Measurements from ENCODE around the gene EXT2. TPM values are rescaled to one million over a fixed set of nuclear protein-coding genes. Genes with fewer than 3 reads are reported as not detected.

EXT2 gene
- total RNA-seq, 1 experiment from 2014 or later = 42.8 TPM

GRCh38 chr11:44207292-44207691 lies 111.8 kb downstream of the EXT2 start:
- H3K79me2 ChIP-seq (ENCODE audit: insufficient read depth, low read length) = no peaks in the 10 kb centered on the region
- H3K9me3 ChIP-seq (ENCODE audit: control insufficient read depth in 1 of 2, insufficient read depth in 1 of 2, low read depth in 1 of 2, low read length in 2 of 2) = no peaks in the 10 kb centered on the region
- POLR2A ChIA-PET = no interaction called here
- H3K4me1 ChIP-seq (ENCODE audit: control insufficient read depth in 1 of 2, insufficient read depth in 2 of 2, low read length in 2 of 2) = no peaks in the 10 kb centered on the region
- CTCF ChIA-PET = interaction anchor here (0.9 to 1.2 kb wide), 2 partner anchors 16 to 74 kb away, joined by 3 read pairs; no protein-coding TSS in a partner anchor
- no peak for DNase-seq (ENCODE audit: low read depth, low spot score)
- intact Hi-C loops (cut with micrococcal nuclease) = loop anchor here (10.0 kb wide), 2 partner anchors 52 to 1552 kb away; no protein-coding TSS in a partner anchor
- RAD21 ChIA-PET (ENCODE audit: low non-redundant PET in 1 of 2, low total read pairs in 2 of 2, uncharacterized antibody in 2 of 2, unreplicated experiment in 2 of 2) = no interaction called here
- H3K4me2 ChIP-seq (ENCODE audit: low read length) = no peak overlapping the region
- H3K27ac ChIP-seq (ENCODE audit: low read depth, low read length) = no peak overlapping the region
- no peaks in the 10 kb centered on the region for H4K20me1 ChIP-seq (ENCODE audit: insufficient read depth)
- H2AFZ ChIP-seq (ENCODE audit: low read depth, low read length, poor library complexity, severe bottlenecking) = no peak overlapping the region
- ATAC-seq = no peak
- no peak overlapping the region for H3K4me3 ChIP-seq (replicated peaks in 1 of 2; ENCODE audit: low read depth in 1 of 2, low read length in 2 of 2)
- H3K9ac ChIP-seq (ENCODE audit: low read length) = no peak overlapping the region
- H3K36me3 ChIP-seq (ENCODE audit: control insufficient read depth in 1 of 2, insufficient read depth in 2 of 2, low read length in 2 of 2) = no peaks in the 10 kb centered on the region
- no peaks in the 10 kb centered on the region for H3K27me3 ChIP-seq (ENCODE audit: insufficient read depth, low read length)
- no peaks in the 10 kb centered on the region for H3K9me2 ChIP-seq (ENCODE audit: insufficient read depth)
- no peak for TF ChIP-seq ATF3 (IDR thresholded peaks at IDR 0.05)
- TF ChIP-seq EZH2 (IDR thresholded peaks at IDR 0.05) = no peak
- no peak for TF ChIP-seq CTCF (IDR thresholded peaks at IDR 0.05 in 2 of 3, conservative IDR thresholded peaks at IDR 0.05 in 1 of 3; ENCODE audit: borderline replicate concordance in 1 of 3, insufficient read depth in 1 of 3, low read depth in 2 of 3, low read length in 2 of 3)
- TF ChIP-seq JUND (IDR thresholded peaks at IDR 0.05) = no peak
- no peak for TF ChIP-seq RAD21 (IDR thresholded peaks at IDR 0.05; ENCODE audit: low read depth)
- no peak for TF ChIP-seq EZH2phosphoT487 (IDR thresholded peaks at IDR 0.05; ENCODE audit: borderline replicate concordance)
- TF ChIP-seq CBX3 (IDR thresholded peaks at IDR 0.05; ENCODE audit: low read depth) = no peak
- TF ChIP-seq, protein P1, sequence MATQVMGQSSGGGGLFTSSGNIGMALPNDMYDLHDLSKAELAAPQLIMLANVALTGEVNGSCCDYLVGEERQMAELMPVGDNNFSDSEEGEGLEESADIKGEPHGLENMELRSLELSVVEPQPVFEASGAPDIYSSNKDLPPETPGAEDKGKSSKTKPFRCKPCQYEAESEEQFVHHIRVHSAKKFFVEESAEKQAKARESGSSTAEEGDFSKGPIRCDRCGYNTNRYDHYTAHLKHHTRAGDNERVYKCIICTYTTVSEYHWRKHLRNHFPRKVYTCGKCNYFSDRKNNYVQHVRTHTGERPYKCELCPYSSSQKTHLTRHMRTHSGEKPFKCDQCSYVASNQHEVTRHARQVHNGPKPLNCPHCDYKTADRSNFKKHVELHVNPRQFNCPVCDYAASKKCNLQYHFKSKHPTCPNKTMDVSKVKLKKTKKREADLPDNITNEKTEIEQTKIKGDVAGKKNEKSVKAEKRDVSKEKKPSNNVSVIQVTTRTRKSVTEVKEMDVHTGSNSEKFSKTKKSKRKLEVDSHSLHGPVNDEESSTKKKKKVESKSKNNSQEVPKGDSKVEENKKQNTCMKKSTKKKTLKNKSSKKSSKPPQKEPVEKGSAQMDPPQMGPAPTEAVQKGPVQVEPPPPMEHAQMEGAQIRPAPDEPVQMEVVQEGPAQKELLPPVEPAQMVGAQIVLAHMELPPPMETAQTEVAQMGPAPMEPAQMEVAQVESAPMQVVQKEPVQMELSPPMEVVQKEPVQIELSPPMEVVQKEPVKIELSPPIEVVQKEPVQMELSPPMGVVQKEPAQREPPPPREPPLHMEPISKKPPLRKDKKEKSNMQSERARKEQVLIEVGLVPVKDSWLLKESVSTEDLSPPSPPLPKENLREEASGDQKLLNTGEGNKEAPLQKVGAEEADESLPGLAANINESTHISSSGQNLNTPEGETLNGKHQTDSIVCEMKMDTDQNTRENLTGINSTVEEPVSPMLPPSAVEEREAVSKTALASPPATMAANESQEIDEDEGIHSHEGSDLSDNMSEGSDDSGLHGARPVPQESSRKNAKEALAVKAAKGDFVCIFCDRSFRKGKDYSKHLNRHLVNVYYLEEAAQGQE (IDR thresholded peaks at IDR 0.05; ENCODE audit: low read depth) = no peak
- no peak for TF ChIP-seq POLR2AphosphoS5 (IDR thresholded peaks at IDR 0.05; ENCODE audit: low read depth, low read length)
- TF ChIP-seq SIN3A (IDR thresholded peaks at IDR 0.05; ENCODE audit: low read depth) = no peak
- TF ChIP-seq SRF (IDR thresholded peaks at IDR 0.05; ENCODE audit: low read depth) = no peak
- TF ChIP-seq SP1 (IDR thresholded peaks at IDR 0.05; ENCODE audit: low read depth) = no peak
- TF ChIP-seq FOSL1 (IDR thresholded peaks at IDR 0.05; ENCODE audit: low read depth) = no peak
- TF ChIP-seq EGR1 (IDR thresholded peaks at IDR 0.05; ENCODE audit: low read depth) = no peak
- no peak for TF ChIP-seq POLR2A (IDR thresholded peaks at IDR 0.05; ENCODE audit: borderline replicate concordance, extremely low read depth, insufficient read depth, insufficient read length)
- TF ChIP-seq, protein P2, sequence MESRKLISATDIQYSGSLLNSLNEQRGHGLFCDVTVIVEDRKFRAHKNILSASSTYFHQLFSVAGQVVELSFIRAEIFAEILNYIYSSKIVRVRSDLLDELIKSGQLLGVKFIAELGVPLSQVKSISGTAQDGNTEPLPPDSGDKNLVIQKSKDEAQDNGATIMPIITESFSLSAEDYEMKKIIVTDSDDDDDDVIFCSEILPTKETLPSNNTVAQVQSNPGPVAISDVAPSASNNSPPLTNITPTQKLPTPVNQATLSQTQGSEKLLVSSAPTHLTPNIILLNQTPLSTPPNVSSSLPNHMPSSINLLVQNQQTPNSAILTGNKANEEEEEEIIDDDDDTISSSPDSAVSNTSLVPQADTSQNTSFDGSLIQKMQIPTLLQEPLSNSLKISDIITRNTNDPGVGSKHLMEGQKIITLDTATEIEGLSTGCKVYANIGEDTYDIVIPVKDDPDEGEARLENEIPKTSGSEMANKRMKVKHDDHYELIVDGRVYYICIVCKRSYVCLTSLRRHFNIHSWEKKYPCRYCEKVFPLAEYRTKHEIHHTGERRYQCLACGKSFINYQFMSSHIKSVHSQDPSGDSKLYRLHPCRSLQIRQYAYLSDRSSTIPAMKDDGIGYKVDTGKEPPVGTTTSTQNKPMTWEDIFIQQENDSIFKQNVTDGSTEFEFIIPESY (IDR thresholded peaks at IDR 0.05; ENCODE audit: extremely low read depth, insufficient replicate concordance, low read length) = no peak
- no peak for TF ChIP-seq CEBPB (IDR thresholded peaks at IDR 0.05; ENCODE audit: low read depth)
- TF ChIP-seq ELF1 (IDR thresholded peaks at IDR 0.05; ENCODE audit: borderline replicate concordance, low read depth) = no peak
- TF ChIP-seq MAX (IDR thresholded peaks at IDR 0.05) = no peak
- no TSS peak for BruUV-seq (replicated peaks)
